ENCODE results near the gene ERRFI1.
"Not testable (repeated sequence)": the region's sequence is repeated elsewhere in the genome, so short reads cannot be mapped to it uniquely, and the experiment has no call there.

ERRFI1 gene

DNA sequence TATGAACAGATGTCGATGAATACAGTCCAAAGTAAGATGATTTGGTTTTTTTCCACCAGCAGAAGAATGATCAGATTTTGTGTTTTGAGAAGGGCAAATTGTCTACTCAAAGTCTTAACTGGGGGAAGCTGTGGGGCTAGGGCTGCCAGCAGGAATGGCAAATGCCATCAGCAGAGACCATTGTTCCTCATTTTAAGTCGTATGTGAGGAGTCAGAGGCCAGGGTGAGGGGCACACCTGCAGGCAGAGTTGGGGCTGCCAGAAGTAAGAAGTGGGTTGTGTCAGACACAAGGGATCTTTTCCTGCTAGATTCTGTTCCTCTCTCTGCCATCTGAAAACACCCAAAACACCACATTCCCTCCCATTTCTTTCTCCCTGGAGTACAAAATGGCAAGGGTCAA is 55.9 kb downstream of the ERRFI1 start:
- no peak for DNase-seq (ENCODE audit: low read depth in 2 of 2)

GRCh38 chr1:7967651-7968050 is 58.5 kb downstream of the ERRFI1 start:
- no peak for DNase-seq (ENCODE audit: low read depth in 2 of 2)

- no peak for DNase-seq (ENCODE audit: low read depth in 2 of 2)
These were observed 58.9 kb downstream of the ERRFI1 start for GRCh38 chr1:7967196-7967595.

- DNase-seq (ENCODE audit: low read depth in 2 of 2), result no peak
These were observed 61.6 kb downstream of the ERRFI1 start for GRCh38 chr1:7964476-7964875.

DNA sequence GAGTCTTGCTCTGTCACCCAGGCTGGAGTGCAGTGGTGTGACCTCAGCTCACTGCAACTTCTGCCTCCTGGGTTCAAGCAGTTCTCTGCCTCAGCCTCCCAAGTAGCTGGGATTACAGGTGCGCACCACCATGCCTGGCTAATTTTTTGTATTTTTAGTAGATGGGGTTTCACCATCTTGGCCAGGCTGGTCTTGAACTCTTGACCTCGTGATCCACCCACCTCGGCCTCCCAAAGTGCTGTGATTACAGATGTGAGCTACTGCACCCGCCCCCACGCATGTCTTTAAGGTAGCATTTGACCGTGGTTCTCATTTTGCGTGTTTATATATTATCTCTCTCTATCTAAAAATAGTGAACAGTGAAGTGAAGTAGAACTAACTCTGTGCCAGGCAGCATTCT is 62.3 kb downstream of the ERRFI1 start:
- DNase-seq (ENCODE audit: low read depth in 2 of 2), result not testable (repeated sequence)

- DNase-seq (ENCODE audit: low read depth in 2 of 2), result not testable (repeated sequence)
These were observed 62.8 kb downstream of the ERRFI1 start for GRCh38 chr1:7963378-7963730.

GRCh38 chr1:7962636-7963377 is 63.3 kb downstream of the ERRFI1 start:
- DNase-seq (ENCODE audit: low read depth in 2 of 2), result no peak

DNA sequence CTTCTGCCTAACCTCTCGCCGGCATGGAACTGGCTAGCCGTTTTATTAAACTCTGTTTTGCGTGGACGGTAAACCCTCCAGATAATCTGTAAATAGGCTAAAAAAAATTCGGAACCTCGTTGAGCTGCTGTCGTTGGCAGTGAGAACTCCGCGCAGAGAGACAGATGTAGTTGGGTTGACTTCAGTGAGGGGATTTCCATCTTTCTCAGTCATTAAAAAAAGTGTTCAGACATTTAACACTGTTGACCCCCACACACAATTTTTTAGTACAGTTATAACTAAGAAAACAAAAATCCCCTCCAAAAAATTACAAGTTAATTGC is 64.1 kb downstream of the ERRFI1 start:
- no peak for DNase-seq (ENCODE audit: low read depth in 2 of 2)

All from stimulated activated CD8-positive, alpha-beta memory T cell treated with anti-CD3 and anti-CD28 coated beads, Interleukin-15, amount 100 ng/mL, for 48 hours (primary cell).